ENCODE measurements around the gene ZNF446. TPM values are rescaled to one million over a fixed set of nuclear protein-coding genes. Genes with fewer than 3 reads are reported as not detected.

The ZNF446 gene
- total and polyA plus RNA-seq, 10 of the 15 experiments (the other 5 are each of a cell fraction or from before 2014, with no cell fraction given) = 0.14 to 6.9 (median 4.1) TPM

- no peak for FAIRE-seq
- no peaks in the 10 kb centered on the region for H3K36me3 ChIP-seq (ENCODE audit: control insufficient read depth in 2 of 2, insufficient read depth in 2 of 2, low read length in 1 of 2)
- no peak for TF ChIP-seq USF1 (IDR thresholded peaks at IDR 0.05; ENCODE audit: borderline replicate concordance, extremely low read length, insufficient read depth, low read depth, low read length)
- H3K9me3 ChIP-seq (replicated peaks; ENCODE audit: control insufficient read depth, insufficient read depth, low read length) = no peaks in the 10 kb centered on the region; the same call in 2 of the 3 replicates
- ChIA-PET SMC1A (ENCODE audit: uncharacterized antibody, unreplicated experiment) (no interaction called here), CTCF (interaction anchor here (1.1 kb wide), 1 partner anchor 10 kb away, joined by 3 read pairs; the partner anchor contains the start of gene ZBTB45), RAD21 (ENCODE audit: unreplicated experiment) (no interaction called here), POLR2A (no interaction called here)
- no TSS peak for BruUV-seq (replicated peaks)
- peaks cover 5% of the 10 kb centered on the region for H3K4me1 ChIP-seq (ENCODE audit: control insufficient read depth, insufficient read depth, low read length)
- H3K4me3 ChIP-seq = no peak overlapping the region
- WGBS (ENCODE audit: insufficient coverage, insufficient replicate concordance, low lambda C conversion rate, missing lambda C conversion rate) = 66% methylated on average over 11 of the region's 11 CpGs
- no peak overlapping the region for H3K9ac ChIP-seq (ENCODE audit: control insufficient read depth, insufficient read depth, low read length)
- no peak overlapping the region for H2AFZ ChIP-seq (ENCODE audit: control insufficient read depth, low read depth, low read length)
- H4K20me1 ChIP-seq (ENCODE audit: control insufficient read depth, insufficient read depth) = no peaks in the 10 kb centered on the region
- no peak overlapping the region for H3K4me2 ChIP-seq (ENCODE audit: control insufficient read depth, insufficient read depth)
- no peak overlapping the region for H3K27ac ChIP-seq (ENCODE audit: control insufficient read depth, insufficient read depth)
- no peak for ATAC-seq
- no peaks in the 10 kb centered on the region for H3K27me3 ChIP-seq (replicated peaks in 1 of 2; ENCODE audit: control insufficient read depth in 2 of 2, insufficient read depth in 2 of 2, low read length in 1 of 2)
- no peak for DNase-seq (ENCODE audit: low read depth, low spot score)
- intact Hi-C loops (cut with micrococcal nuclease; ENCODE audit: unreplicated experiment) (no loop called here), in situ Hi-C loops (cut with MboI) (no loop called here)
- H3K79me2 ChIP-seq (ENCODE audit: control insufficient read depth, insufficient read depth, low read length) = peaks cover 5% of the 10 kb centered on the region
Observed at GRCh38 chr19:58509731-58510083, 33.6 kb downstream of the ZNF446 start.

- H3K36me3 ChIP-seq (ENCODE audit: control insufficient read depth in 2 of 2, insufficient read depth in 2 of 2, low read length in 1 of 2) = no peaks in the 10 kb centered on the region
- ChIA-PET SMC1A (ENCODE audit: uncharacterized antibody, unreplicated experiment) (no interaction called here), RAD21 (ENCODE audit: unreplicated experiment) (no interaction called here), CTCF (interaction anchor here (1.1 to 1.5 kb wide), 2 partner anchors 10 kb away, joined by 3 to 5 read pairs; partner anchors contain the start of gene ZBTB45), POLR2A (no interaction called here)
- DNase-seq (ENCODE audit: low read depth, low spot score) (no peak), FAIRE-seq (no peak), ATAC-seq (no peak)
- no peak overlapping the region for H3K27ac ChIP-seq (ENCODE audit: control insufficient read depth, insufficient read depth)
- H3K79me2 ChIP-seq (ENCODE audit: control insufficient read depth, insufficient read depth, low read length) = peaks cover 9% of the 10 kb centered on the region
- TF ChIP-seq ZNF622 (IDR thresholded peaks at IDR 0.05) = no peak
- 0 out of 2 replicates have a peak, but pooled peaks have one; percentile 14 for TF ChIP-seq NR2F1 (conservative IDR thresholded peaks at IDR 0.05)
- TF ChIP-seq CUX1 (IDR thresholded peaks at IDR 0.05; ENCODE audit: insufficient replicate concordance, low read depth, low read length) = no peak
- no peak for TF ChIP-seq FOS (IDR thresholded peaks at IDR 0.05; ENCODE audit: borderline replicate concordance, extremely low read depth, insufficient read length)
- no peak for TF ChIP-seq IRF5 (IDR thresholded peaks at IDR 0.05; ENCODE audit: borderline replicate concordance)
- no peak overlapping the region for H3K4me3 ChIP-seq
- BruUV-seq (replicated peaks) = no TSS peak
- H2AFZ ChIP-seq (ENCODE audit: control insufficient read depth, low read depth, low read length) = no peak overlapping the region
- peaks cover 8% of the 10 kb centered on the region for H3K4me1 ChIP-seq (ENCODE audit: control insufficient read depth, insufficient read depth, low read length)
- no peak overlapping the region for H3K4me2 ChIP-seq (ENCODE audit: control insufficient read depth, insufficient read depth)
- no peaks in the 10 kb centered on the region for H4K20me1 ChIP-seq (ENCODE audit: control insufficient read depth, insufficient read depth)
- no peaks in the 10 kb centered on the region; the same call in 2 of the 3 replicates for H3K9me3 ChIP-seq (replicated peaks; ENCODE audit: control insufficient read depth, insufficient read depth, low read length)
- intact Hi-C loops (cut with micrococcal nuclease; ENCODE audit: unreplicated experiment) = no loop called here
- 59% methylated on average over 8 of the region's 8 CpGs for WGBS (ENCODE audit: insufficient coverage, insufficient replicate concordance, low lambda C conversion rate, missing lambda C conversion rate)
- in situ Hi-C loops (cut with MboI) = no loop called here
- H3K27me3 ChIP-seq (replicated peaks in 1 of 2; ENCODE audit: control insufficient read depth in 2 of 2, insufficient read depth in 2 of 2, low read length in 1 of 2) = no peaks in the 10 kb centered on the region
- no peak overlapping the region for H3K9ac ChIP-seq (ENCODE audit: control insufficient read depth, insufficient read depth, low read length)
Observed at GRCh38 chr19:58510084-58510862, 34.1 kb downstream of the ZNF446 start.
